Astrocyte of the cerebellum (primary cell): ENCODE results near the gene USP2.

Source experiments
- DNase-seq: peaks from one replicate; pipeline ENCODE4 v3.0.0-alpha.2; 2011; ENCODE audit warnings: low read depth
- H3K4me3 ChIP-seq: 2 replicates; pipeline ENCODE4 v1.5.1; 2011; ENCODE audit warnings: mild to moderate bottlenecking, low read depth, low read length, moderate library complexity
- in situ Hi-C: cut with HindIII; loops from 2 replicates; pipeline ENCODE4 v1.10.0; 2017; ENCODE audit warnings: low sequenced_read_pairs
- TF ChIP-seq, protein P1 (sequence below): IDR thresholded peaks from 2 replicates; pipeline ENCODE4 v1.5.1; 2012; ENCODE audit warnings: low read length, low read depth, moderate library complexity, mild to moderate bottlenecking; ENCODE audit errors: missing control alignments

Gene USP2

DNA sequence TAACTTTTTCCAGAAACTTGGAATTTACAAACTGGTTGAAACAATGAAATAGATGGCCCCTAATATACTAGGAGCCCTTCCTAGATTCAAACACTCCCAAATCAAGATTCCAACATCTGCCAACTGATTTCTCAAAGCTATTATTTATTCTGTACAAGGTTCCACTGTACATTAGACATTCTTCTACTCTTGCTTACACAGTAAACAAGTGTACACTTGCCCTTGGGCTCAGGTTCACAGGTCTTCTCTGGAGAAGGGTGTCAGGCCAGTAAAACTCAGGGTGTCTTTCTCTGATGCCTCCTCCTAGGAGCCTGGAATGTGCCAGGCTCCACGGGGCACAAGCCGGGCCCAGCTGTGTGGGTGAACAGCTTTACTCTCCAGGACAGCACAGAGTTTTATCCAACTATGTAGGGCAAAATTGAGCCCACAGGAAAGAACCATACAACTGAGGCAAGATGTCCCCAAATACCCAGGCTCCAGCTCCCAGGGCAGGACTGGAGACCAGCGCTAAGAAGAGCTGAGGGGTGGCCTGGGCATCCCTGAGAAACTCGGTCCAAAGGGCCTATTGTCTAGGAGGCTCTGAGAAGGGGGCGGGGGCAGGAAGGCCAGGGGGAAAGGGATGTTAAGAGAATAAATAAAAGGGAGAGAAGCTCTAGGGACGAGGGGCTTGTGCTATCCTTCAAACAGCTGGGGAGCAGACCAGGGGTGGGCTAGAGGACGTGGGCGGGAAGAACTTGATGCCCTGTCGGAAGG, 26.2 kb downstream of the USP2 start:
- DNase-seq: no peak
- TF ChIP-seq, protein P1, sequence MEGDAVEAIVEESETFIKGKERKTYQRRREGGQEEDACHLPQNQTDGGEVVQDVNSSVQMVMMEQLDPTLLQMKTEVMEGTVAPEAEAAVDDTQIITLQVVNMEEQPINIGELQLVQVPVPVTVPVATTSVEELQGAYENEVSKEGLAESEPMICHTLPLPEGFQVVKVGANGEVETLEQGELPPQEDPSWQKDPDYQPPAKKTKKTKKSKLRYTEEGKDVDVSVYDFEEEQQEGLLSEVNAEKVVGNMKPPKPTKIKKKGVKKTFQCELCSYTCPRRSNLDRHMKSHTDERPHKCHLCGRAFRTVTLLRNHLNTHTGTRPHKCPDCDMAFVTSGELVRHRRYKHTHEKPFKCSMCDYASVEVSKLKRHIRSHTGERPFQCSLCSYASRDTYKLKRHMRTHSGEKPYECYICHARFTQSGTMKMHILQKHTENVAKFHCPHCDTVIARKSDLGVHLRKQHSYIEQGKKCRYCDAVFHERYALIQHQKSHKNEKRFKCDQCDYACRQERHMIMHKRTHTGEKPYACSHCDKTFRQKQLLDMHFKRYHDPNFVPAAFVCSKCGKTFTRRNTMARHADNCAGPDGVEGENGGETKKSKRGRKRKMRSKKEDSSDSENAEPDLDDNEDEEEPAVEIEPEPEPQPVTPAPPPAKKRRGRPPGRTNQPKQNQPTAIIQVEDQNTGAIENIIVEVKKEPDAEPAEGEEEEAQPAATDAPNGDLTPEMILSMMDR: no peak
- H3K4me3 ChIP-seq: no peak overlapping the region
- in situ Hi-C loops: loop anchor here (25.0 kb wide), 1 partner anchor 357 kb away; no protein-coding TSS in a partner anchor

- H3K4me3 ChIP-seq: no peak overlapping the region
- no peak for DNase-seq
- TF ChIP-seq, protein P1: no peak
- in situ Hi-C loops: loop anchor here (5.0 to 25.0 kb wide), 2 partner anchors 74 to 359 kb away; no protein-coding TSS in a partner anchor
These were observed 28.6 kb downstream of the USP2 start for GRCh38 chr11:119352857-119353260.

DNA sequence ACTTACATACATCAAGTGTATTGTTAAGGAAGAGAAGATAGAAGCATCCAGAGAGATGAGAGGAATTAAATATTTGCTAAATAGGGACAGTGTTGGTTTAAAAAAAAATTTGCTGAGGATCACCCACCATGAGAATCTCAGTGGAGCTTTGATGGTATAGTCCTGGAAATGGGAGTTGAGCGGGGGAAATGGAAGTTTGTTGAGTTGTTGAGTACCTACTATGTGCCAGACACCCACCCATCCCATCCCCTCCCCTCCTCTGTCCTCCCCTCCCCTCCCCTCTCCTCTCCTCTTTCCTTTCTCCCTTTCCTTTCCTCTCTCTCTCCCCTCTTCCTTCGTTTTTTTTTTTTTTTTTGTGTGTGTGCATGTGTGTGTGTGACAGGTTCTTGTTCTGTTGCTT, 30.3 kb downstream of the USP2 start:
- TF ChIP-seq, protein P1: no peak
- no peak overlapping the region for H3K4me3 ChIP-seq
- DNase-seq: no peak
- in situ Hi-C loops: loop anchor here (5.0 to 25.0 kb wide), 2 partner anchors 76 to 361 kb away; no protein-coding TSS in a partner anchor

GRCh38 chr11:119350302-119350701, 31.2 kb downstream of the USP2 start:
- TF ChIP-seq, protein P1: no peak
- no peak for DNase-seq
- in situ Hi-C loops: loop anchor here (5.0 to 25.0 kb wide), 2 partner anchors 77 to 362 kb away; no protein-coding TSS in a partner anchor
- no peak overlapping the region for H3K4me3 ChIP-seq

GRCh38 chr11:119347940-119348605, 33.4 kb downstream of the USP2 start:
- in situ Hi-C loops: no loop called here
- DNase-seq: no peak
- TF ChIP-seq, protein P1: no peak

DNA sequence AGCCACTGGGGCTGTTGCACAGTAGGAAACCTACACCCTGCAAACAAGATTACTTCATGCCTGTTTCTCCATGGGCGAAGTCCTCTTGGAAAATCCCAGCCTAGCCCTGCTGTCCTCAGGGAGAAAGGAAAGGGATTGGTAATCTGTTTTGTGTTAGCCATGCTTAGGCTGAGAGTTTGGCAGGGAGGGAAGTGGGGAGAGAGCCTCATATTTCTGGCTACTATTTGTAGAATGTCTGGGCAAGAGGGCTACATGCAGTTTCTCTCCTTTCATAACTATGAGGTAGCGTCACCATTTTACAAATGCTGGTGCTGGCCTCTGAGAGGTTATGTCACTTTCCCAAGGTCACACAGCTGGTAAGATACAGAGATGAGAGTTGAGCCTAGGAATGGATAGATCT, 34.2 kb downstream of the USP2 start:
- in situ Hi-C loops: no loop called here
- TF ChIP-seq, protein P1: no peak
- DNase-seq: no peak
- H3K4me3 ChIP-seq: no peak overlapping the region

More at GRCh38 chr11:119347940-119348605, 33.4 kb downstream of the USP2 start:
- H3K4me3 ChIP-seq: no peak overlapping the region
